CD4-positive, alpha-beta T cell treated with Interleukin-12 subunit alpha and Interleukin-12 subunit beta, for 1 hour (primary cell): Measurements from ENCODE around the gene AFAP1L2.
"Not testable (repeated sequence)": the region's sequence is repeated elsewhere in the genome, so short reads cannot be mapped to it uniquely, and the experiment has no call there.

ENCODE experiments used
- DNase-seq: peaks from one replicate; pipeline ENCODE4 v3.0.0-alpha.2; 2020

Gene AFAP1L2

GRCh38 chr10:114356751-114357514, 47.4 kb downstream of the AFAP1L2 start:
- no peak for DNase-seq

GRCh38 chr10:114356126-114356525, 48.2 kb downstream of the AFAP1L2 start:
- no peak for DNase-seq

GRCh38 chr10:114353383-114353782, 50.9 kb downstream of the AFAP1L2 start:
- DNase-seq: no peak

GRCh38 chr10:114352653-114353298, 51.5 kb downstream of the AFAP1L2 start:
- no peak for DNase-seq

- DNase-seq: no peak
Measured at GRCh38 chr10:114350751-114351150, 53.6 kb downstream of the AFAP1L2 start.

GRCh38 chr10:114349522-114350215, 54.6 kb downstream of the AFAP1L2 start:
- no peak for DNase-seq

- not testable (repeated sequence) for DNase-seq
Measured at GRCh38 chr10:114349071-114349470, 55.2 kb downstream of the AFAP1L2 start.

- DNase-seq: no peak
Measured at GRCh38 chr10:114347791-114348190, 56.5 kb downstream of the AFAP1L2 start.

GRCh38 chr10:114347241-114347640, 57.1 kb downstream of the AFAP1L2 start:
- no peak for DNase-seq

GRCh38 chr10:114346176-114347031, 57.9 kb downstream of the AFAP1L2 start:
- DNase-seq: no peak

GRCh38 chr10:114345701-114346100, 58.6 kb downstream of the AFAP1L2 start:
- DNase-seq: no peak

GRCh38 chr10:114343623-114344505, 60.4 kb downstream of the AFAP1L2 start:
- no peak for DNase-seq

- DNase-seq: no peak
Measured at GRCh38 chr10:114342976-114343375, 61.3 kb downstream of the AFAP1L2 start.

GRCh38 chr10:114340816-114341215, 63.5 kb downstream of the AFAP1L2 start:
- DNase-seq: no peak

GRCh38 chr10:114337510-114338462, 66.5 kb downstream of the AFAP1L2 start:
- no peak for DNase-seq

- no peak for DNase-seq
Measured at GRCh38 chr10:114336823-114337509, 67.3 kb downstream of the AFAP1L2 start.

- no peak for DNase-seq
Measured at GRCh38 chr10:114335614-114336013, 68.7 kb downstream of the AFAP1L2 start.

GRCh38 chr10:114334301-114334700, 70.0 kb downstream of the AFAP1L2 start:
- DNase-seq: no peak

- not testable (repeated sequence) for DNase-seq
Measured at GRCh38 chr10:114333441-114333840, 70.9 kb downstream of the AFAP1L2 start.
